HG03439 (cell line): ENCODE measurements around the gene STXBP6.
"Not testable (repeated sequence)": the region's sequence is repeated elsewhere in the genome, so short reads cannot be mapped to it uniquely, and the experiment has no call there.

Experiments used
- ATAC-seq: cut with Tn5 transposase; IDR thresholded peaks from one replicate; pipeline ENCODE4 v1.9.1; 2021; ENCODE audit warnings: mild to moderate bottlenecking, moderate library complexity; ENCODE audit not compliant: unreplicated experiment

STXBP6 gene

DNA sequence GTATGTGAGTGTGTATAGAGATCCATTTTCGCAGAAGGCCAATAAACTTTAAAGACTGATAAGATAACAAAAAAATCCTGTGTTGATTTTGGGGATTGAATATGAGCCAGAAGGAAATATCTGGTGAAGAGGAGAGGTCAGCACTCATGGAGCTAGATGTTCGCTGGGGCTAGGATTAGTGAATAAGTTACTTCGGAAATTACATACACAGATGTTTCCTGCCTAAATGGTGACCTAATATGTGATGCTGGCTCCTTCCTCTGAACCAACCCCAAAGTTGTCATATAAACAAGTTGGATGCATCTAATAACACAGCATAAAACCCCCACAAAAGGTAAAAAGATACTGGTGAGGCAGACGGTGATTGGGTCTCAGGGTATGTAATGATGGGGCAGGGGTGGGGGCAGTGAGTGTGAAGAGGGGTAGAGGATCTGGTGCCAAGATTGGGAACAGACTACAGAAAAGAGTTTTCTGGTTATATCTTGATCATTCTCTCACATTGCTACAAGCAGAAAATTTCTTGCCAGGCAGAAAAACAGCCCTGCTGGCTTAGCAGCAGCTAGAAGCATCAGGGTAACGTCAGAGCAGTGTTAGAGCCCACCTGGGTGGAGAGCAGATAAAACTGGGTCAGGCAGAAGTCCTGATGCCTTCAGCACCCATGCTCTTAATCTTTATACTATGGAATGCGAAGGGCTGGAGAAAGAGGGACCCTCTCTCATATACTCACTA, 275.6 kb downstream of the STXBP6 start:
- ATAC-seq: no peak

- ATAC-seq: not testable (repeated sequence)
Observed at GRCh38 chr14:24773564-24773963, 276.4 kb downstream of the STXBP6 start.

DNA sequence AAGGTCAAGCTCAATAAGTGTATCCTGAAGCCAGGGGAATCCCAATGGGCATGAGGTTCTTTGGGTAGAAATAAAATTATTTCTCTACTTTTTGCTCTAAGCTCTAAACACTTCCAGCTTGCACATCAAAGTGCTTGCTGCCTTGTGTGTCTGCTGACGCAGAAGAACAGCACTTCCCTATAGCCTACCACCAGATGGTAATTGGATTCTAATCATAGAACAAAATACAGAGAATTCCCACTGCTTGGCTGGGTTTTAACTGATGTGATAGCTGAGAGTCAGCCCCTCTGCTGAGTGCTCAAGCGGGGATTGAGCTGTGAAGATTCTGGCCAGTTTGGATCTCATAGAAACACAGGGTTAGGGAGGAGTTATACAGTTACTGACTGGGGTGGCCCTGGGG, 283.5 kb downstream of the STXBP6 start:
- no peak for ATAC-seq

GRCh38 chr14:24761141-24761540, 288.8 kb downstream of the STXBP6 start:
- ATAC-seq: no peak
